ENCODE data around the gene ZNF438. TPM values are rescaled to one million over a fixed set of nuclear protein-coding genes. Genes with fewer than 3 reads are reported as not detected.

The ZNF438 gene
- total RNA-seq, 1 experiment from 2014 or later, result 0.83 TPM

GRCh38 chr10:31011017-31011664 lies 20.5 kb downstream of the ZNF438 start:
- H2AFZ ChIP-seq (ENCODE audit: low read length), result no peak overlapping the region
- no peak overlapping the region; a peak in 1 of 7 replicates for H3K27ac Mint-ChIP-seq
- WGBS (ENCODE audit: extremely low coverage, insufficient read length, low lambda C conversion rate), result no CpG with 5 or more reads among the region's 8 CpGs

More at GRCh38 chr10:31011017-31011664, 20.5 kb downstream of the ZNF438 start:
- Histone ChIP-seq H3K27me3 (ENCODE audit: insufficient read depth, low read length) (no peaks in the 10 kb centered on the region), H3T11ph (ENCODE audit: low read length) (no peak overlapping the region), H2BK5ac (ENCODE audit: insufficient read length, low read length) (no peak overlapping the region), H2BK12ac (ENCODE audit: insufficient read length, low read depth, low read length) (no peak overlapping the region), H3K9me3 (ENCODE audit: control insufficient read depth, low read depth, low read length) (no peaks in the 10 kb centered on the region), H2BK15ac (ENCODE audit: low read depth, low read length) (no peak overlapping the region), H4K20me1 (ENCODE audit: control insufficient read depth, insufficient read depth, insufficient read length) (no peaks in the 10 kb centered on the region), H3K9ac (ENCODE audit: extremely low read depth, insufficient read length, low read length) (no peak overlapping the region), H4K5ac (ENCODE audit: insufficient read length, low read depth, low read length) (no peak overlapping the region), H3K79me2 (ENCODE audit: insufficient read depth, low read length) (no peaks in the 10 kb centered on the region), H3K23me2 (ENCODE audit: insufficient read length, low read depth, low read length, poor library complexity, severe bottlenecking) (no peaks in the 10 kb centered on the region), H4K91ac (ENCODE audit: insufficient read length, low read depth, low read length) (no peak overlapping the region), H3K56ac (ENCODE audit: insufficient read length, low read depth, low read length) (no peak overlapping the region), H2BK120ac (ENCODE audit: low read depth, low read length, poor library complexity, severe bottlenecking) (no peak overlapping the region), H3K4me1 (ENCODE audit: insufficient read depth, low read length) (no peaks in the 10 kb centered on the region), H2AK5ac (ENCODE audit: insufficient read length, low read length) (no peak overlapping the region), H3K23ac (ENCODE audit: insufficient read length, low read depth, low read length) (no peak overlapping the region), H3K18ac (ENCODE audit: insufficient read length, low read depth, low read length) (no peak overlapping the region), H4K8ac (replicated peaks; ENCODE audit: insufficient read length, low read depth, low read length) (no peak overlapping the region), H3K79me1 (ENCODE audit: insufficient read depth, low read depth, low read length, poor library complexity, severe bottlenecking) (no peaks in the 10 kb centered on the region), H3K27ac (ENCODE audit: insufficient read length, low read depth, low read length) (no peak overlapping the region), H3K14ac (ENCODE audit: insufficient read depth, low read length) (no peak overlapping the region), H2BK20ac (ENCODE audit: low read depth, low read length, poor library complexity, severe bottlenecking) (no peak overlapping the region), H3K4ac (ENCODE audit: low read depth, low read length) (no peak overlapping the region), H3K4me2 (ENCODE audit: insufficient read depth, insufficient read length, low read length) (no peak overlapping the region)
- Mint-ChIP-seq H3K4me1 (0 out of 4 replicates have a peak, but pooled peaks cover 0 to under 1% of the 10 kb centered on the region in 2 experiments), H3K36me3 (ENCODE audit: insufficient read depth in 1 of 3, low read depth in 3 of 3) (peaks cover 0 to 4% (median 0%) of the 10 kb centered on the region in 3 experiments; a peak in 1 of 7 replicates), H3K27me3 (ENCODE audit: low read depth) (no peaks in the 10 kb centered on the region; the same call in 1 of the 2 replicates), H3K4me3 (no peak overlapping the region), H3K9me3 (no peaks in the 10 kb centered on the region)
- no peak for DNase-seq
- TF ChIP-seq CTCF (conservative IDR thresholded peaks at IDR 0.05), result no peak
